ENCODE data around the gene ISOC1. TPM values are rescaled to one million over a fixed set of nuclear protein-coding genes. Genes with fewer than 3 reads are reported as not detected.

The ISOC1 gene
- total RNA-seq, 1 donor from 2014 or later, result 7.4 TPM

DNA sequence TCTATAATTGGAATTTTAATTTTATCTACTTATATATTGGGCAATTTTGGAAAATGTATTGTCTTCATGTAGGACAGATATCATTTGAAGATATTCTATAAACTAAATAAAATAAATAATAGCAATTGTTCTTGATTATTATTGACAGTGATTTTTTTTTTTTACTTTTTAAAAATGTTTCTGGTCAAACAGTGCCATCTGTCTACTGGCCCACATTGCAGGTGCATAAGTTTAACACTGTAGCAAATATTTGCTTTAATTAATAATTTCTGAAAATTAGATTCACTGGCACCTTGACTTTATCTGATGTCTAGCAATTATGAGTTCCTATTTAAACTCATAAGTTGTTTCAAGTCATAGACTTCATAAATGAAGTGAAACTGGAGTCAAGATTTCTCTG lies 41.1 kb upstream of the ISOC1 start:
- Mint-ChIP-seq H3K9me3 (ENCODE audit: low read depth) (peaks cover 14% of the 10 kb centered on the region), H3K27me3 (ENCODE audit: low read depth) (peaks cover 3% of the 10 kb centered on the region), H3K4me1 (ENCODE audit: low read depth) (peaks cover 2% of the 10 kb centered on the region), H3K27ac (ENCODE audit: unreplicated experiment) (no peak overlapping the region), H3K4me3 (ENCODE audit: unreplicated experiment) (no peak overlapping the region), H3K36me3 (ENCODE audit: low read depth) (no peaks in the 10 kb centered on the region)
- no peak for DNase-seq (ENCODE audit: low spot score)
- TF ChIP-seq, protein P1, sequence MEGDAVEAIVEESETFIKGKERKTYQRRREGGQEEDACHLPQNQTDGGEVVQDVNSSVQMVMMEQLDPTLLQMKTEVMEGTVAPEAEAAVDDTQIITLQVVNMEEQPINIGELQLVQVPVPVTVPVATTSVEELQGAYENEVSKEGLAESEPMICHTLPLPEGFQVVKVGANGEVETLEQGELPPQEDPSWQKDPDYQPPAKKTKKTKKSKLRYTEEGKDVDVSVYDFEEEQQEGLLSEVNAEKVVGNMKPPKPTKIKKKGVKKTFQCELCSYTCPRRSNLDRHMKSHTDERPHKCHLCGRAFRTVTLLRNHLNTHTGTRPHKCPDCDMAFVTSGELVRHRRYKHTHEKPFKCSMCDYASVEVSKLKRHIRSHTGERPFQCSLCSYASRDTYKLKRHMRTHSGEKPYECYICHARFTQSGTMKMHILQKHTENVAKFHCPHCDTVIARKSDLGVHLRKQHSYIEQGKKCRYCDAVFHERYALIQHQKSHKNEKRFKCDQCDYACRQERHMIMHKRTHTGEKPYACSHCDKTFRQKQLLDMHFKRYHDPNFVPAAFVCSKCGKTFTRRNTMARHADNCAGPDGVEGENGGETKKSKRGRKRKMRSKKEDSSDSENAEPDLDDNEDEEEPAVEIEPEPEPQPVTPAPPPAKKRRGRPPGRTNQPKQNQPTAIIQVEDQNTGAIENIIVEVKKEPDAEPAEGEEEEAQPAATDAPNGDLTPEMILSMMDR (IDR thresholded peaks at IDR 0.05), result peak; percentile 29

- TF ChIP-seq, protein P1 (IDR thresholded peaks at IDR 0.05), result no peak
- Mint-ChIP-seq H3K4me3 (ENCODE audit: unreplicated experiment) (no peak overlapping the region), H3K27me3 (ENCODE audit: low read depth) (peaks cover 28% of the 10 kb centered on the region), H3K4me1 (ENCODE audit: low read depth) (no peaks in the 10 kb centered on the region), H3K9me3 (ENCODE audit: low read depth) (peaks cover 17% of the 10 kb centered on the region), H3K36me3 (ENCODE audit: low read depth) (no peaks in the 10 kb centered on the region), H3K27ac (ENCODE audit: unreplicated experiment) (no peak overlapping the region)
- no peak for DNase-seq (ENCODE audit: low spot score)
Measured at GRCh38 chr5:129057329-129057728, 37.2 kb upstream of the ISOC1 start.

GRCh38 chr5:129061849-129062248 lies 32.7 kb upstream of the ISOC1 start:
- Mint-ChIP-seq H3K27me3 (ENCODE audit: low read depth) (peaks cover 35% of the 10 kb centered on the region), H3K9me3 (ENCODE audit: low read depth) (peaks cover 10% of the 10 kb centered on the region), H3K4me1 (ENCODE audit: low read depth) (peaks cover 3% of the 10 kb centered on the region), H3K36me3 (ENCODE audit: low read depth) (no peaks in the 10 kb centered on the region), H3K4me3 (ENCODE audit: unreplicated experiment) (no peak overlapping the region), H3K27ac (ENCODE audit: unreplicated experiment) (no peak overlapping the region)
- TF ChIP-seq, protein P1 (IDR thresholded peaks at IDR 0.05), result no peak
- DNase-seq (ENCODE audit: low spot score), result no peak

GRCh38 chr5:129063483-129064113 lies 31.0 kb upstream of the ISOC1 start:
- DNase-seq (ENCODE audit: low spot score), result no peak
- peaks cover 43% of the 10 kb centered on the region for H3K27me3 Mint-ChIP-seq (ENCODE audit: low read depth)
- TF ChIP-seq, protein P1 (IDR thresholded peaks at IDR 0.05), result no peak
- H3K4me3 Mint-ChIP-seq (ENCODE audit: unreplicated experiment), result no peak overlapping the region
- H3K27ac Mint-ChIP-seq (ENCODE audit: unreplicated experiment), result no peak overlapping the region
- H3K9me3 Mint-ChIP-seq (ENCODE audit: low read depth), result peaks cover 3% of the 10 kb centered on the region
- no peaks in the 10 kb centered on the region for H3K36me3 Mint-ChIP-seq (ENCODE audit: low read depth)
- peaks cover 3% of the 10 kb centered on the region for H3K4me1 Mint-ChIP-seq (ENCODE audit: low read depth)

DNA sequence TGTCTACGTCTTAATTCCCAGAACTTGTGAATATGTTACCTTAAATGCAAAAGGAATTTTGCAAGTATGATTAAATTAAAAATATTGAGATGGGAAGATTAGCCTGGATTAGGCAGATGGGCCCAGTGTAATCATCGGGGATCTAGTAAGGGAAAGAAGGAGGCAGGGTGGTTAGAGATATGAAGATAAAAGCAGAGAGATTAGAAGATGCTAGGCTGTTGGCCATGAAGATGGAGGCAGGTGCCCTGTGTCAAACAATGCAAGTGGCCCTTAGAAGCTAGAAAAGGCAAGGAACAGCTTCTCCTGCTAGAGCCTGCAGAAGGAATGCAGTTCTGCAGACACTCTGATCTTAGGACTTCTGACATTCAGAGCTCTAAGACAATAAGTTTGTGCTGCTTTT lies 28.8 kb upstream of the ISOC1 start:
- TF ChIP-seq, protein P1 (IDR thresholded peaks at IDR 0.05), result no peak
- Mint-ChIP-seq H3K27me3 (ENCODE audit: low read depth) (peaks cover 43% of the 10 kb centered on the region), H3K4me3 (ENCODE audit: unreplicated experiment) (no peak overlapping the region), H3K9me3 (ENCODE audit: low read depth) (no peaks in the 10 kb centered on the region), H3K27ac (ENCODE audit: unreplicated experiment) (no peak overlapping the region), H3K36me3 (ENCODE audit: low read depth) (no peaks in the 10 kb centered on the region), H3K4me1 (ENCODE audit: low read depth) (peaks cover 3% of the 10 kb centered on the region)
- no peak for DNase-seq (ENCODE audit: low spot score)

Measured in chondrocyte (in vitro differentiated cells).